RWPE2 (cell line): ENCODE results near the gene SYNJ2BP.
"Not testable (repeated sequence)": the region's sequence is repeated elsewhere in the genome, so short reads cannot be mapped to it uniquely, and the experiment has no call there.

Experiments used
- ATAC-seq: fragments of 200-7000 bp; cut with Tn5 transposase; 3 replicates; pipeline ENCODE4 v1.9.1; 2021; ENCODE audit warnings: low read depth
- DNase-seq: peaks from one replicate; pipeline ENCODE4 v3.0.0-alpha.2; 2020; ENCODE audit warnings: low spot score
- H3K27ac ChIP-seq: fragments of 450-650 bp; 2 replicates; pipeline ENCODE4 v1.5.1; 2017; ENCODE audit warnings: mild to moderate bottlenecking; ENCODE audit not compliant: poor library complexity, severe bottlenecking
- H3K27me3 ChIP-seq: fragments of 250-450 bp; sonication (Bioruptor Pico); 2 replicates; pipeline ENCODE4 v1.5.1; 2021; ENCODE audit warnings: mild to moderate bottlenecking, moderate library complexity; ENCODE audit not compliant: insufficient read depth, poor library complexity, severe bottlenecking
- H3K36me3 ChIP-seq: fragments of 250-450 bp; sonication (Bioruptor Pico); 2 replicates; pipeline ENCODE4 v1.5.1; 2020; ENCODE audit warnings: low read depth, mild to moderate bottlenecking, moderate library complexity
- H3K4me1 ChIP-seq: fragments of 250-450 bp; sonication (Bioruptor Pico); 2 replicates; pipeline ENCODE4 v1.5.1; 2021; ENCODE audit warnings: mild to moderate bottlenecking, moderate library complexity; ENCODE audit not compliant: insufficient read depth, poor library complexity, severe bottlenecking
- H3K4me3 ChIP-seq: fragments of 250-450 bp; sonication (Bioruptor Pico); 2 replicates; pipeline ENCODE4 v1.5.1; 2021; ENCODE audit warnings: mild to moderate bottlenecking, moderate library complexity; ENCODE audit not compliant: severe bottlenecking
- H3K9me3 ChIP-seq: fragments of 250-450 bp; sonication (Bioruptor Pico); 2 replicates; pipeline ENCODE4 v1.5.1; 2021; ENCODE audit warnings: mild to moderate bottlenecking, moderate library complexity; ENCODE audit not compliant: severe bottlenecking
- TF ChIP-seq, protein P1 (sequence below): fragments of 450-650 bp; IDR thresholded peaks from one replicate; pipeline ENCODE4 v1.5.1; 2017; ENCODE audit warnings: mild to moderate bottlenecking, moderate library complexity; ENCODE audit not compliant: poor library complexity, severe bottlenecking

Gene SYNJ2BP

GRCh38 chr14:70441641-70442040 is 24.8 kb upstream of the SYNJ2BP start:
- Histone ChIP-seq H3K4me1 (no peaks in the 10 kb centered on the region), H3K9me3 (peaks cover 15% of the 10 kb centered on the region), H3K4me3 (no peak overlapping the region), H3K27me3 (no peaks in the 10 kb centered on the region), H3K27ac (no peak overlapping the region), H3K36me3 (no peaks in the 10 kb centered on the region)
- DNase-seq (no peak), ATAC-seq (no peak; the same call in 2 of the 3 replicates)
- TF ChIP-seq, protein P1, sequence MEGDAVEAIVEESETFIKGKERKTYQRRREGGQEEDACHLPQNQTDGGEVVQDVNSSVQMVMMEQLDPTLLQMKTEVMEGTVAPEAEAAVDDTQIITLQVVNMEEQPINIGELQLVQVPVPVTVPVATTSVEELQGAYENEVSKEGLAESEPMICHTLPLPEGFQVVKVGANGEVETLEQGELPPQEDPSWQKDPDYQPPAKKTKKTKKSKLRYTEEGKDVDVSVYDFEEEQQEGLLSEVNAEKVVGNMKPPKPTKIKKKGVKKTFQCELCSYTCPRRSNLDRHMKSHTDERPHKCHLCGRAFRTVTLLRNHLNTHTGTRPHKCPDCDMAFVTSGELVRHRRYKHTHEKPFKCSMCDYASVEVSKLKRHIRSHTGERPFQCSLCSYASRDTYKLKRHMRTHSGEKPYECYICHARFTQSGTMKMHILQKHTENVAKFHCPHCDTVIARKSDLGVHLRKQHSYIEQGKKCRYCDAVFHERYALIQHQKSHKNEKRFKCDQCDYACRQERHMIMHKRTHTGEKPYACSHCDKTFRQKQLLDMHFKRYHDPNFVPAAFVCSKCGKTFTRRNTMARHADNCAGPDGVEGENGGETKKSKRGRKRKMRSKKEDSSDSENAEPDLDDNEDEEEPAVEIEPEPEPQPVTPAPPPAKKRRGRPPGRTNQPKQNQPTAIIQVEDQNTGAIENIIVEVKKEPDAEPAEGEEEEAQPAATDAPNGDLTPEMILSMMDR: no peak

DNA sequence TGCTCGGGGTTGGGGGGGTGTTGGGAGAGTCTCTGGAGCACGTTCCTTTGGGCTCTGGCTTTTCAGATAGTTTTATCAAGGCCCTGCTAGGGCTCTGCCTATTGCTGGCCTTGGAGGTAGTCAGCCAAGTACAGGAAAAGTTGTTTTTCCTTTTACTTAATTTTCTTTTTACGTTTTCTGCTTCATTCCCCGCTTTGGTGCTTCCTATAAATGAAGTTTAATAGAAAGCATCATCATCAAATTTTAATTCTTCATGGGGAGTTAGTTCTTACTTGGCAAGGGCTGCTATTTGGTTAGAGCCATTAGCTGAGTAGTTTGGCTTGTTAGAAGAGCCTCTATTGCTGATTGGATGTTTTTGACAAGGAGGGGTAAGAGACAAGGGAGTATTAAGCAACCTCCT is 20.0 kb upstream of the SYNJ2BP start:
- Histone ChIP-seq H3K36me3 (no peaks in the 10 kb centered on the region), H3K9me3 (no peaks in the 10 kb centered on the region), H3K27ac (no peak overlapping the region), H3K4me1 (no peaks in the 10 kb centered on the region), H3K4me3 (no peak overlapping the region), H3K27me3 (no peaks in the 10 kb centered on the region)
- DNase-seq (no peak), ATAC-seq (no peak)
- TF ChIP-seq, protein P1: no peak

DNA sequence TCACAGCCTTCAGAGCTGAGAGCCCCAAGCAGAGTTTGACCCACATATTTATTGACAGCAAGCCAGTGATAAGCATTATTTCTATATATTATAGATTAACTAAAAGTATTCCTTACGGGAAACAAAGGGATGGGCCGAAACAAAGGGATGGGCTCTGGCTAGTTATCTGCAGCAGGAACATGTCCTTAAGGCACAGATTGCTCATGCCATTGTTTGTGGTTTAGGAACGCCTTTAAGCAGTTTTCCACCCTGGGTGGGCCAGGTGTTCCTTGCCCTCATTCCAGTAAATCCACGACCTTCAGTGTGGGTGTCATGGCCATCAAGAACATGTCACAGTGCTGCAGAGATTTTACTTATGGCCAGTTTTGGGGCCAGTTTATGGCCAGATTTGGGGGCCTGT is 9.7 kb upstream of the SYNJ2BP start:
- not testable (repeated sequence) for H3K27me3 ChIP-seq, ATAC-seq, DNase-seq, H3K9me3 ChIP-seq, H3K4me1 ChIP-seq, H3K36me3 ChIP-seq, H3K27ac ChIP-seq, H3K4me3 ChIP-seq

- Histone ChIP-seq H3K36me3 (no peaks in the 10 kb centered on the region), H3K4me3 (no peak overlapping the region), H3K9me3 (peaks cover 2% of the 10 kb centered on the region), H3K27ac (no peak overlapping the region), H3K4me1 (no peaks in the 10 kb centered on the region), H3K27me3 (no peaks in the 10 kb centered on the region)
- TF ChIP-seq, protein P1: no peak
- no peak for DNase-seq
- no peak for ATAC-seq
Observed at GRCh38 chr14:70425354-70425753, 8.5 kb upstream of the SYNJ2BP start.

GRCh38 chr14:70422538-70422937 is 5.6 kb upstream of the SYNJ2BP start:
- ATAC-seq: no peak
- no peaks in the 10 kb centered on the region for H3K4me1 ChIP-seq
- H3K4me3 ChIP-seq: no peak overlapping the region
- H3K27me3 ChIP-seq: no peaks in the 10 kb centered on the region
- no peaks in the 10 kb centered on the region for H3K36me3 ChIP-seq
- TF ChIP-seq, protein P1: no peak
- no peak overlapping the region for H3K27ac ChIP-seq
- H3K9me3 ChIP-seq: peaks cover 2% of the 10 kb centered on the region
- DNase-seq: no peak

DNA sequence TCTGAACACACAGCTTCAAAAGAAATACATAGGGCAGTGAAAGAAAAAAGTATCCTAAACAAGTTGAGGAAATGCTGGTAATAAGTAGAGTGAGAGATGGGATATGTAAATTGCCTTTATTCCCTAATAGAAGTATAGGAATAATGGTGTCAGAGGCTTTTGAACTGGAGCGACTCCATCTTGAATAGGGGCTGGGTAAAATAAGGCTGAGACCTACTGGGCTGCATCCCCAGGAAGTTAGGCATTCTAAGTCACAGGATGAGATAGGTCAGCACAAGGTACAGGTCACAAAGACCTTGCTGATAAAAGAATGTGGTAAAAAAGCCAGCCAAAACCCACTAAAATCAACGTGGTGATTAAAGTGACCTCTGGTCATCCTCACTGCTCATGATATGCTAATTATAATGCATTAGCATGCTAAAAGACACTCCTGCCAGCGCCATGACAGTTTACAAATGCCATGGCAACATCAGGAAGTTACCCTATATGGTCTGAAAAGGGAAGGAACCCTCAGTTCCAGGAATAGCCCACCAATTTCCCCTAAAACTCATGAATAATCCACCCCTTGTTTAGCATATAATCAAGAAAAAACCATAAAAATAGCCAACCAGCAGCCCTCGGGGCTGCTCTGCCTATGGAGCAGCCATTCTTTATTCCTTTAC is 2.5 kb upstream of the SYNJ2BP start:
- H3K27ac ChIP-seq, H3K36me3 ChIP-seq, H3K27me3 ChIP-seq, H3K9me3 ChIP-seq, DNase-seq, H3K4me1 ChIP-seq, H3K4me3 ChIP-seq, ATAC-seq: not testable (repeated sequence)
